Testis (tissue), 2 donors: Measurements from ENCODE around the gene ALAS1.

Experiments
- POLR2A ChIP-seq: fragments of 450-650 bp; IDR thresholded peaks from one replicate; pipeline ENCODE4 v1.6.1; 2017; ENCODE audit warnings: antibody characterized with exemption, mild to moderate bottlenecking, moderate library complexity
- TF ChIP-seq, protein P1 (sequence below), 3 experiments: fragments of 450-650 bp in 2 of 3; fragments of 200-600 bp in 1 of 3; sonication (generic) in 1 of 3; IDR thresholded peaks; one replicate each; pipeline ENCODE4 v1.5.1; 2016 to 2019; ENCODE audit warnings: antibody characterized with exemption in 3 of 3, mild to moderate bottlenecking in 2 of 3, moderate library complexity in 1 of 3

DNA sequence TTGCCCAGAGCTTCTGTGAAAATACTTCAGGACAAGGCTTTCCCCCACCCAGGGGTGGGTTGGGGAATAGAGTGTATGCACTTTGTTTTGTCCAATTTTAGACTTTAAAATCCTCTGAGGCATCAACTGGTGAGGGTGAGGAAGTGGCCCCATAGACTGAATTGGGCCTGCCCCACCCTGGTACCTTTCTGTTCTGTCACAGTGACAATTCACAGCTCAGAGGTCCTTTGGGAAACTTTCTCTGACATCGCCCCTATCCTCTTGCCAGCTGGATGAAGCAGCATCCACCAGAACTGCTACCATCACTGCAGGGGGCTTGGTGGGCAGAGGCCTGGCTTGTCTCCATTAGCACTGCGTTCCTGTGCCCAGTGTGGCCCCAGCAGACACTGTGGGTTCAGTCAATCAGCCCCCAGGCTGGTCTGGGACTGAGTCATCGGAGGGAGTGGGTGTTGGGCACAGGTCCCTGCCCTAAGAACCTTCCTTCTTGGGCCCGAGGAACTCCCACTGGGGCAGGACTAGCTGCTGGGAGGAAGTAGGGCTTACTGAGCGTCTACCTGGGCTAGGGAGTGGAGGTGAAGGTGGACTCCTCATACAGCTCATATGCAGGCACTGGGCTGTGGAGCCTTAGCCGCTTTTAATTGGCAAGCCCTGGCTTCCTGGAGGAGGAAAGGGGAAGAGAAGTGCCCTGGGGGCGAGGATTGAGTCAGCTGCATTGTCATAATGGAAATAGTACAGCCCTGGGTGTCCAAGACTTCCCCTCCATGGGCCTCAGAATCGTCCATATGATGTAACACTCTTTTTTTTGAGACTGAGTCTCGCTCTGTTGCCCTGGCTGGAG, 46.0 kb downstream of the ALAS1 start:
- TF ChIP-seq, protein P1, sequence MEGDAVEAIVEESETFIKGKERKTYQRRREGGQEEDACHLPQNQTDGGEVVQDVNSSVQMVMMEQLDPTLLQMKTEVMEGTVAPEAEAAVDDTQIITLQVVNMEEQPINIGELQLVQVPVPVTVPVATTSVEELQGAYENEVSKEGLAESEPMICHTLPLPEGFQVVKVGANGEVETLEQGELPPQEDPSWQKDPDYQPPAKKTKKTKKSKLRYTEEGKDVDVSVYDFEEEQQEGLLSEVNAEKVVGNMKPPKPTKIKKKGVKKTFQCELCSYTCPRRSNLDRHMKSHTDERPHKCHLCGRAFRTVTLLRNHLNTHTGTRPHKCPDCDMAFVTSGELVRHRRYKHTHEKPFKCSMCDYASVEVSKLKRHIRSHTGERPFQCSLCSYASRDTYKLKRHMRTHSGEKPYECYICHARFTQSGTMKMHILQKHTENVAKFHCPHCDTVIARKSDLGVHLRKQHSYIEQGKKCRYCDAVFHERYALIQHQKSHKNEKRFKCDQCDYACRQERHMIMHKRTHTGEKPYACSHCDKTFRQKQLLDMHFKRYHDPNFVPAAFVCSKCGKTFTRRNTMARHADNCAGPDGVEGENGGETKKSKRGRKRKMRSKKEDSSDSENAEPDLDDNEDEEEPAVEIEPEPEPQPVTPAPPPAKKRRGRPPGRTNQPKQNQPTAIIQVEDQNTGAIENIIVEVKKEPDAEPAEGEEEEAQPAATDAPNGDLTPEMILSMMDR (IDR thresholded peaks at IDR 0.05), result no peak
- TF ChIP-seq POLR2A, result no peak
